DOHH2 (cell line): Measurements from ENCODE around the gene UBN1.

Experiments used
- H3F3A ChIP-seq: fragments of 200-600 bp; sonication (generic), shearing (Covaris generic); 2 replicates; pipeline ENCODE4 v1.6.0; 2016; ENCODE audit warnings: antibody characterized with exemption, mild to moderate bottlenecking; ENCODE audit not compliant: control insufficient read depth, insufficient read depth
- H3K27ac ChIP-seq: fragments of 200-600 bp; sonication (generic); 2 replicates; pipeline ENCODE4 v1.5.1; 2014; ENCODE audit warnings: low read depth, mild to moderate bottlenecking, low read length, moderate library complexity
- H3K27me3 ChIP-seq: fragments of 200-600 bp; sonication (generic); 2 replicates; pipeline ENCODE4 v1.6.1; 2014; ENCODE audit warnings: mild to moderate bottlenecking, low read length, mixed read lengths; ENCODE audit not compliant: control insufficient read depth
- H3K36me3 ChIP-seq: fragments of 200-600 bp; sonication (generic); 2 replicates; pipeline ENCODE4 v1.6.1; 2014; ENCODE audit warnings: mild to moderate bottlenecking, low read length, moderate library complexity, mixed read lengths; ENCODE audit not compliant: control insufficient read depth
- H3K4me1 ChIP-seq: fragments of 200-600 bp; sonication (generic); 2 replicates; pipeline ENCODE4 v1.6.1; 2014; ENCODE audit warnings: mild to moderate bottlenecking, low read length, mixed read lengths; ENCODE audit not compliant: control insufficient read depth
- H3K4me2 ChIP-seq: fragments of 200-600 bp; sonication (generic); 2 replicates; pipeline ENCODE4 v1.6.0; 2014; ENCODE audit warnings: mild to moderate bottlenecking, low read length, moderate library complexity
- H3K4me3 ChIP-seq: fragments of 200-600 bp; sonication (generic); 2 replicates; pipeline ENCODE4 v1.5.1; 2014; ENCODE audit warnings: mild to moderate bottlenecking, low read length, mixed read lengths
- H3K79me2 ChIP-seq: fragments of 200-600 bp; sonication (generic); 2 replicates; pipeline ENCODE4 v1.6.1; 2014; ENCODE audit warnings: mild to moderate bottlenecking, low read length, mixed read lengths; ENCODE audit not compliant: control insufficient read depth
- H3K9me2 ChIP-seq: fragments of 200-600 bp; sonication (generic); replicated peaks from 2 replicates; pipeline ENCODE4 v1.6.1; 2014; ENCODE audit warnings: mild to moderate bottlenecking, low read length, mixed read lengths; ENCODE audit not compliant: control insufficient read depth
- H3K9me3 ChIP-seq: fragments of 200-600 bp; sonication (generic); 2 replicates; pipeline ENCODE4 v1.6.1; 2014; ENCODE audit warnings: antibody characterized with exemption, low read length, mixed read lengths; ENCODE audit not compliant: control insufficient read depth, insufficient read depth
- H4K20me1 ChIP-seq: fragments of 200-600 bp; sonication (generic); 2 replicates; pipeline ENCODE4 v1.6.0; 2014; ENCODE audit warnings: low read depth, mild to moderate bottlenecking, antibody characterized with exemption, low read length, moderate library complexity; ENCODE audit not compliant: control insufficient read depth, insufficient read depth
- CTCF ChIP-seq: fragments of 200-600 bp; sonication (generic); IDR thresholded peaks from one replicate; pipeline ENCODE4 v1.5.1; 2014; ENCODE audit warnings: antibody characterized with exemption, mild to moderate bottlenecking, low read depth, low read length; ENCODE audit not compliant: poor library complexity, severe bottlenecking
- EZH2phosphoT487 ChIP-seq: fragments of 200-600 bp; sonication (generic); IDR thresholded peaks from 2 replicates; pipeline ENCODE4 v1.6.1; 2017; ENCODE audit warnings: borderline replicate concordance, mild to moderate bottlenecking, antibody characterized with exemption, low read length, moderate library complexity, mixed read lengths

Gene UBN1, protein sequence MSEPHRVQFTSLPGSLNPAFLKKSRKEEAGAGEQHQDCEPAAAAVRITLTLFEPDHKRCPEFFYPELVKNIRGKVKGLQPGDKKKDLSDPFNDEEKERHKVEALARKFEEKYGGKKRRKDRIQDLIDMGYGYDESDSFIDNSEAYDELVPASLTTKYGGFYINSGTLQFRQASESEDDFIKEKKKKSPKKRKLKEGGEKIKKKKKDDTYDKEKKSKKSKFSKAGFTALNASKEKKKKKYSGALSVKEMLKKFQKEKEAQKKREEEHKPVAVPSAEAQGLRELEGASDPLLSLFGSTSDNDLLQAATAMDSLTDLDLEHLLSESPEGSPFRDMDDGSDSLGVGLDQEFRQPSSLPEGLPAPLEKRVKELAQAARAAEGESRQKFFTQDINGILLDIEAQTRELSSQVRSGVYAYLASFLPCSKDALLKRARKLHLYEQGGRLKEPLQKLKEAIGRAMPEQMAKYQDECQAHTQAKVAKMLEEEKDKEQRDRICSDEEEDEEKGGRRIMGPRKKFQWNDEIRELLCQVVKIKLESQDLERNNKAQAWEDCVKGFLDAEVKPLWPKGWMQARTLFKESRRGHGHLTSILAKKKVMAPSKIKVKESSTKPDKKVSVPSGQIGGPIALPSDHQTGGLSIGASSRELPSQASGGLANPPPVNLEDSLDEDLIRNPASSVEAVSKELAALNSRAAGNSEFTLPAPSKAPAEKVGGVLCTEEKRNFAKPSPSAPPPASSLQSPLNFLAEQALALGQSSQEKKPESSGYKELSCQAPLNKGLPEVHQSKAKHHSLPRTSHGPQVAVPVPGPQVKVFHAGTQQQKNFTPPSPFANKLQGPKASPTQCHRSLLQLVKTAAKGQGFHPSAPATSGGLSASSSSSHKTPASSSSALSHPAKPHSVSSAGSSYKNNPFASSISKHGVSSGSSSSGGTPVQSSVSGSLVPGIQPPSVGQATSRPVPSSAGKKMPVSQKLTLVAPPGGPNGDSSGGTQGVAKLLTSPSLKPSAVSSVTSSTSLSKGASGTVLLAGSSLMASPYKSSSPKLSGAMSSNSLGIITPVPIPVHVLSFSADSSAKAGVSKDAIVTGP (N-terminal part only)

DNA sequence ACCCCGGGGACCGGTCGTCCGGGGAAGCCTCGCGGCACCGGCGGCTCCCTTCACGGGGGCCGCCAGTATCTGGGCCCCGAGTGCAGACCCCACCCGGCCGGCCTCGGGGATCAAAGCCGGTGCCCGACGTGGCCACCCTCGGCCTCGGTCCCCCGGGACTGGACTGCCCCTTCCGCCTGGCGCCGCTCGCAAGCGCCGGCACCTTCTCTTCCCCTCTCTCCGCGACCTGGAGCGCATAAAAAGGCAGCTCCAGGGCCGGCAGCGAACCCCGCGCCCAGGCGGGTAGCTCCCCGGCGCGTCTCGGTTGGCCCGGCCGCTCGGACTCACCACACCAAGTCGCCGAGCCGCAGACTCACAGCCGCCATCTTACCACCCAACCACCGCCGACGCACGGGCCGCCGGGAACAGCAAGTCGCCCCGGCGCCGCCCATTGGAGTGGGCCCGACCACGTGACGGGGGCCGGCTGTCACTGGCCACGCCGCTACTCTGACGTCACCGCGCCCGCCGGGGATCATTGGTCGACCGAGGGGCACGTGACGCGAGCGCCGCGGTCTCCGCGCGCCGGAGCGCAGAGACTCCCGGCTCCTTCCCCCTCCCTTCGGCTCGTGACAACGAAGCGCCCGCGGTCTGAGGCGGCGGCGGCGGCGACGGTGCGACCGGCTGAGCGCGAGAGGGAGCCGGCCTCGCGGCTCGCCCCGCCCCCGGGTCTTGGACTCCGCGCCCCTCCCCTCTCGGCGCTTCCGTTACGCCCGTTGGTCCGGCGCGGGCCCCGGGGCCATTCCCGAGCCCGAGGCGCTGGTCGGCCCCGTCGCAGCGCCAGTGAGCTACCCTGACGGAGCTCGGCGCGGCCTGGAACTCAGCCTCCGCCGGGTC, at the start of gene UBN1, which contains the start of gene GLYR1:
UBN1 (plus strand) TSS at position 581 of the 873 bp plus-strand sequence. CDS start 5,437 bp downstream, outside the sequence.
GLYR1 (minus strand) TSS at position 388 of the 873 bp plus-strand sequence; CDS start at position 365, 23 bp downstream.
- no peak for TF ChIP-seq EZH2phosphoT487
- TF ChIP-seq CTCF: no peak

GRCh38 chr16:4797805-4798252, 49.5 kb upstream of the UBN1 start:
- Histone ChIP-seq H3K4me2 (no peak overlapping the region), H3K27ac (no peak overlapping the region), H3K79me2 (no peaks in the 10 kb centered on the region), H3K4me1 (peaks cover 20% of the 10 kb centered on the region), H4K20me1 (no peaks in the 10 kb centered on the region), H3K27me3 (no peaks in the 10 kb centered on the region), H3F3A (0 out of 2 replicates have a peak, but pooled peaks cover 2% of the 10 kb centered on the region), H3K9me3 (no peaks in the 10 kb centered on the region), H3K36me3 (no peaks in the 10 kb centered on the region), H3K9me2 (no peaks in the 10 kb centered on the region), H3K4me3 (no peak overlapping the region)
- no peak for TF ChIP-seq EZH2phosphoT487
- no peak for TF ChIP-seq CTCF

More for the DNA sequence above, at the start of gene UBN1, which contains the start of gene GLYR1:
- 0 out of 2 replicates have a peak, but pooled peaks cover 2% of the 10 kb centered on the region for H3F3A ChIP-seq
- peaks cover 87% of the 10 kb centered on the region for H3K79me2 ChIP-seq
- H3K9me2 ChIP-seq: no peaks in the 10 kb centered on the region
- H3K4me2 ChIP-seq: peak within 1 kb of the TSS; percentile 88
- peak within 1 kb of the TSS; percentile 91 for H3K4me3 ChIP-seq
- no peaks in the 10 kb centered on the region for H3K9me3 ChIP-seq
- H4K20me1 ChIP-seq: peaks cover 39% of the 10 kb centered on the region; the same call in 1 of the 2 replicates
- peaks cover 38% of the 10 kb centered on the region for H3K4me1 ChIP-seq
- H3K36me3 ChIP-seq: peaks cover 55% of the 10 kb centered on the region
- H3K27me3 ChIP-seq: no peaks in the 10 kb centered on the region
- H3K27ac ChIP-seq: peak within 1 kb of the TSS; percentile 53

- Histone ChIP-seq H3K79me2 (no peaks in the 10 kb centered on the region), H3K9me3 (no peaks in the 10 kb centered on the region), H3K36me3 (no peaks in the 10 kb centered on the region), H3K4me3 (no peak overlapping the region), H3K27ac (no peak overlapping the region), H3K27me3 (no peaks in the 10 kb centered on the region), H4K20me1 (no peaks in the 10 kb centered on the region), H3K4me2 (no peak overlapping the region), H3K9me2 (no peaks in the 10 kb centered on the region), H3F3A (peaks cover 7% of the 10 kb centered on the region; the same call in 1 of the 2 replicates), H3K4me1 (peaks cover 26% of the 10 kb centered on the region)
- no peak for TF ChIP-seq CTCF
- no peak for TF ChIP-seq EZH2phosphoT487
These were observed 48.8 kb upstream of the UBN1 start for GRCh38 chr16:4798456-4798855.
